Measurements from ENCODE around the gene SMPD2.

GRCh38 chr6:109491207-109491938, 50.8 kb downstream of the SMPD2 start:
- TF ChIP-seq ZNF699 (CRISPR knock-in tag; IDR thresholded peaks at IDR 0.05; ENCODE audit: insufficient replicate concordance) (no peak), XRCC3 (IDR thresholded peaks at IDR 0.05) (no peak), CHD2 (IDR thresholded peaks at IDR 0.05; ENCODE audit: low read depth, low read length) (no peak), CREB5 (CRISPR knock-in tag; IDR thresholded peaks at IDR 0.05) (no peak), NFYB (IDR thresholded peaks at IDR 0.05; ENCODE audit: extremely low read depth, insufficient read length) (no peak), ESRRB (CRISPR knock-in tag; IDR thresholded peaks at IDR 0.05; ENCODE audit: borderline replicate concordance) (no peak)
- TF ChIP-seq, protein P1, sequence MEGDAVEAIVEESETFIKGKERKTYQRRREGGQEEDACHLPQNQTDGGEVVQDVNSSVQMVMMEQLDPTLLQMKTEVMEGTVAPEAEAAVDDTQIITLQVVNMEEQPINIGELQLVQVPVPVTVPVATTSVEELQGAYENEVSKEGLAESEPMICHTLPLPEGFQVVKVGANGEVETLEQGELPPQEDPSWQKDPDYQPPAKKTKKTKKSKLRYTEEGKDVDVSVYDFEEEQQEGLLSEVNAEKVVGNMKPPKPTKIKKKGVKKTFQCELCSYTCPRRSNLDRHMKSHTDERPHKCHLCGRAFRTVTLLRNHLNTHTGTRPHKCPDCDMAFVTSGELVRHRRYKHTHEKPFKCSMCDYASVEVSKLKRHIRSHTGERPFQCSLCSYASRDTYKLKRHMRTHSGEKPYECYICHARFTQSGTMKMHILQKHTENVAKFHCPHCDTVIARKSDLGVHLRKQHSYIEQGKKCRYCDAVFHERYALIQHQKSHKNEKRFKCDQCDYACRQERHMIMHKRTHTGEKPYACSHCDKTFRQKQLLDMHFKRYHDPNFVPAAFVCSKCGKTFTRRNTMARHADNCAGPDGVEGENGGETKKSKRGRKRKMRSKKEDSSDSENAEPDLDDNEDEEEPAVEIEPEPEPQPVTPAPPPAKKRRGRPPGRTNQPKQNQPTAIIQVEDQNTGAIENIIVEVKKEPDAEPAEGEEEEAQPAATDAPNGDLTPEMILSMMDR (IDR thresholded peaks at IDR 0.05 in 2 of 3, conservative IDR thresholded peaks at IDR 0.05 in 1 of 3; ENCODE audit: insufficient read depth in 2 of 3, low read depth in 1 of 3, low read length in 3 of 3), result no peak
